Measurements from ENCODE around the gene MAX.

Gene MAX

DNA sequence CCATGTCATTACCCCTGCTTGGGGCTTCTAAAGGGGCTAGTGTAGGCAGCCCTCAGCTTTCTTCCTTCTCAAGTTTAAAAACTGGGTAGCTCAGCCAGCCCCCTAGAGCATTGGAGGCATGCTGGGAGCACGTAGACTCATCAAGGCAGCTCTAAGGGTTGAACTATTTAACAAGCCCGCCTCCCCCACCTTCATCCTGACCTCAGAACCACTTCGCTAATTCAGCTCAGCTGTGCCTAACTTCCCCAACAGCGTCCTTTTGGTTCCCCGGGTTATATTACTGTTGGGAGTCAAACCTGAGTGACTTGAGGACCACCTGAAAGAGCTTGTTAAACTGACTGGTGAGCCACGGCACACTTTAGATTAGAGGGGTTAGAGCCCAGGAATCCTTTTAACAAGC lies 30.1 kb downstream of the MAX start:
- H3K9me3 ChIP-seq (ENCODE audit: control insufficient read depth, insufficient read depth, low read depth, low read length), result no peaks in the 10 kb centered on the region
- peaks cover 38% of the 10 kb centered on the region for H3K36me3 ChIP-seq (ENCODE audit: control insufficient read depth, insufficient read depth, low read length)
- no peak overlapping the region for H3K9ac ChIP-seq (ENCODE audit: low read length)
- no peaks in the 10 kb centered on the region for H3K4me1 ChIP-seq (ENCODE audit: control insufficient read depth, insufficient read depth, low read length)
- H3K27ac ChIP-seq (ENCODE audit: low read depth, low read length), result no peak overlapping the region
- H3K4me3 ChIP-seq (ENCODE audit: low read depth, low read length), result no peak overlapping the region
- no peaks in the 10 kb centered on the region for H3K27me3 ChIP-seq (ENCODE audit: control insufficient read depth, insufficient read depth, low read length)

DNA sequence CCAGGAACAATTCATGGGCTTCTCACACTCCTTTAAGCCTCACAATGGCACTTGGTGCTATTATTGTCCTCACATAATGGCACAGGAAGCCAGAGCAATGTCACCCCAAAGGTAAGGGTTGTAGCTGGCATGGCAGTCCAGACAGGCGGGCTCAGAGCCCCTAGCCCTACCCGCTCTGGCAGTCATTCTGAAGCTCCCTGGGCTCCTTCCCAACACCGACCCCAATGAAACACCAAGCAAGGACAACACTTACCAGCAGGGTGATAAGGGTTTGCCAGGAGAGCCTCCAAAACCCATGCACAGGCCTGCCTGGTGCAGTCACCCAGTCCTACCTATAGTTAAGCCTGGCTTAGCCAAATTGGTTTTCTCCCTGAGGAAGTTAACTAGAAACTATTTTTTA lies 30.8 kb downstream of the MAX start:
- Histone ChIP-seq H3K36me3 (ENCODE audit: control insufficient read depth, insufficient read depth, low read length) (peaks cover 31% of the 10 kb centered on the region), H3K4me3 (ENCODE audit: low read depth, low read length) (no peak overlapping the region), H3K27me3 (ENCODE audit: control insufficient read depth, insufficient read depth, low read length) (no peaks in the 10 kb centered on the region), H3K9me3 (ENCODE audit: control insufficient read depth, insufficient read depth, low read depth, low read length) (no peaks in the 10 kb centered on the region), H3K9ac (ENCODE audit: low read length) (no peak overlapping the region), H3K27ac (ENCODE audit: low read depth, low read length) (no peak overlapping the region), H3K4me1 (ENCODE audit: control insufficient read depth, insufficient read depth, low read length) (no peaks in the 10 kb centered on the region)

GRCh38 chr14:65070471-65070976 lies 31.8 kb downstream of the MAX start:
- no peak overlapping the region for H3K9ac ChIP-seq (ENCODE audit: low read length)
- no peaks in the 10 kb centered on the region for H3K4me1 ChIP-seq (ENCODE audit: control insufficient read depth, insufficient read depth, low read length)
- H3K36me3 ChIP-seq (ENCODE audit: control insufficient read depth, insufficient read depth, low read length), result peaks cover 34% of the 10 kb centered on the region
- H3K27me3 ChIP-seq (ENCODE audit: control insufficient read depth, insufficient read depth, low read length), result no peaks in the 10 kb centered on the region
- no peak overlapping the region for H3K27ac ChIP-seq (ENCODE audit: low read depth, low read length)
- no peak overlapping the region for H3K4me3 ChIP-seq (ENCODE audit: low read depth, low read length)
- H3K9me3 ChIP-seq (ENCODE audit: control insufficient read depth, insufficient read depth, low read depth, low read length), result no peaks in the 10 kb centered on the region

DNA sequence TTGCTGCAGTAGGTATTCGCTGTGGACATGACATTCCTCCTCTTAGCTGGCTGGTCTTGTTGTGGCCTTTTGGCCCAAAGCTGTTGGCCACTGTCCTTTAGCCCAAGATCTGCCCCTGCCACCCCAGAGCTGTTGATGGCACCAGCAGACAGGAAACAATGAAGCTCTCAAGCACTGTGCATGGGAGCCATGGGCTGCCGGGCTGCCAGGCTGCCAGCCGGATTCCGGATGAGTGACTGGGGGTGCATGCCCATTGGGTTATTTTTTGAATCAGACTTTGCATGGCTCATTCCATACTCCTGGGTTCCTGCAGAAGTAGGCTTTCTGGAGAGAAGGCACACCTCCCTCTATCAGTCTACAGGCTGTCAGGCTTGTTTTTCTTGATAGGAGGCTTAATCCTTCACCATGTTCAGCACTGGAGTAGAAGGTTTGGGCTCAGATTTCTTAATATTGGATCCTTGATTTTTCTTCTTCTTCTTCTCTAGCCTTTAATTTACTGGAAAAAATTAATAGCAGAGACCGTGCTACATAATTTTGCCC lies 32.4 kb downstream of the MAX start:
- H3K36me3 ChIP-seq (ENCODE audit: control insufficient read depth, insufficient read depth, low read length), result peaks cover 39% of the 10 kb centered on the region
- H3K9me3 ChIP-seq (ENCODE audit: control insufficient read depth, insufficient read depth, low read depth, low read length), result no peaks in the 10 kb centered on the region
- no peak overlapping the region for H3K4me3 ChIP-seq (ENCODE audit: low read depth, low read length)
- H3K27ac ChIP-seq (ENCODE audit: low read depth, low read length), result no peak overlapping the region
- no peak overlapping the region for H3K9ac ChIP-seq (ENCODE audit: low read length)
- H3K27me3 ChIP-seq (ENCODE audit: control insufficient read depth, insufficient read depth, low read length), result no peaks in the 10 kb centered on the region
- H3K4me1 ChIP-seq (ENCODE audit: control insufficient read depth, insufficient read depth, low read length), result no peaks in the 10 kb centered on the region

DNA sequence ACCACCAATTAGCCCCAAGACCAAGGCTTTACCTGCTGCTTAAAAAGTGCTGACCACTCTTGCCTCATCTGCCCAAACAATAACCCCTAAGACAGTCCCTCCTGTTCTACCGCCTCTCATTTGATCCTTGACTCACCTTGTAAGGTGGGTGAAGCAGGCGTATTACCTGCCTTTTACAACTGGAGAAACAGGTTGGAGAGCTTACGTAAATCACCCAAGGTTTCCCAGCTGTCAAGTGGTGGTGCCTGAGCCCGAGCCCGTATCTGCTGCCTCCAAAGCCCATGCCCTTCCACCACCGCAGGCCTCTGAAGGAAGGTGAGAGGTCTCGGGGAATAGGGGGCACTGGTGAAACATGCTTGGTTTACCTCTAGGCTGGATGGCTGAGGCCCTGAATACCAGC lies 36.6 kb downstream of the MAX start:
- no peak overlapping the region for H3K4me3 ChIP-seq (ENCODE audit: low read depth, low read length)
- no peak overlapping the region for H3K27ac ChIP-seq (ENCODE audit: low read depth, low read length)
- no peaks in the 10 kb centered on the region for H3K9me3 ChIP-seq (ENCODE audit: control insufficient read depth, insufficient read depth, low read depth, low read length)
- H3K36me3 ChIP-seq (ENCODE audit: control insufficient read depth, insufficient read depth, low read length), result peaks cover 64% of the 10 kb centered on the region
- no peak overlapping the region for H3K9ac ChIP-seq (ENCODE audit: low read length)
- H3K27me3 ChIP-seq (ENCODE audit: control insufficient read depth, insufficient read depth, low read length), result no peaks in the 10 kb centered on the region
- H3K4me1 ChIP-seq (ENCODE audit: control insufficient read depth, insufficient read depth, low read length), result no peaks in the 10 kb centered on the region

GRCh38 chr14:65062096-65063075 lies 39.9 kb downstream of the MAX start:
- Histone ChIP-seq H3K36me3 (ENCODE audit: control insufficient read depth, insufficient read depth, low read length) (peaks cover 53% of the 10 kb centered on the region), H3K9me3 (ENCODE audit: control insufficient read depth, insufficient read depth, low read depth, low read length) (no peaks in the 10 kb centered on the region), H3K4me1 (ENCODE audit: control insufficient read depth, insufficient read depth, low read length) (no peaks in the 10 kb centered on the region), H3K27ac (ENCODE audit: low read depth, low read length) (no peak overlapping the region), H3K27me3 (ENCODE audit: control insufficient read depth, insufficient read depth, low read length) (no peaks in the 10 kb centered on the region), H3K4me3 (ENCODE audit: low read depth, low read length) (no peak overlapping the region), H3K9ac (ENCODE audit: low read length) (no peak overlapping the region)

GRCh38 chr14:65057695-65058094 lies 44.6 kb downstream of the MAX start:
- Histone ChIP-seq H3K36me3 (ENCODE audit: control insufficient read depth, insufficient read depth, low read length) (peaks cover 51% of the 10 kb centered on the region), H3K27ac (ENCODE audit: low read depth, low read length) (no peak overlapping the region), H3K4me3 (ENCODE audit: low read depth, low read length) (no peak overlapping the region), H3K4me1 (ENCODE audit: control insufficient read depth, insufficient read depth, low read length) (no peaks in the 10 kb centered on the region), H3K9ac (ENCODE audit: low read length) (no peak overlapping the region), H3K27me3 (ENCODE audit: control insufficient read depth, insufficient read depth, low read length) (no peaks in the 10 kb centered on the region), H3K9me3 (ENCODE audit: control insufficient read depth, insufficient read depth, low read depth, low read length) (no peaks in the 10 kb centered on the region)

GRCh38 chr14:65054471-65055085 lies 47.7 kb downstream of the MAX start:
- Histone ChIP-seq H3K4me3 (ENCODE audit: low read depth, low read length) (no peak overlapping the region), H3K27me3 (ENCODE audit: control insufficient read depth, insufficient read depth, low read length) (no peaks in the 10 kb centered on the region), H3K4me1 (ENCODE audit: control insufficient read depth, insufficient read depth, low read length) (no peaks in the 10 kb centered on the region), H3K9me3 (ENCODE audit: control insufficient read depth, insufficient read depth, low read depth, low read length) (no peaks in the 10 kb centered on the region), H3K9ac (ENCODE audit: low read length) (no peak overlapping the region), H3K36me3 (ENCODE audit: control insufficient read depth, insufficient read depth, low read length) (peaks cover 34% of the 10 kb centered on the region), H3K27ac (ENCODE audit: low read depth, low read length) (no peak overlapping the region)

GRCh38 chr14:65053466-65053865 lies 48.9 kb downstream of the MAX start:
- Histone ChIP-seq H3K27ac (ENCODE audit: low read depth, low read length) (no peak overlapping the region), H3K9me3 (ENCODE audit: control insufficient read depth, insufficient read depth, low read depth, low read length) (no peaks in the 10 kb centered on the region), H3K4me3 (ENCODE audit: low read depth, low read length) (no peak overlapping the region)

GRCh38 chr14:65052832-65053231 lies 49.5 kb downstream of the MAX start:
- H3K9me3 ChIP-seq (ENCODE audit: control insufficient read depth, insufficient read depth, low read depth, low read length), result no peaks in the 10 kb centered on the region
- H3K27ac ChIP-seq (ENCODE audit: low read depth, low read length), result no peak overlapping the region
- H3K36me3 ChIP-seq (ENCODE audit: control insufficient read depth, insufficient read depth, low read length), result peaks cover 34% of the 10 kb centered on the region
- H3K4me3 ChIP-seq (ENCODE audit: low read depth, low read length), result no peak overlapping the region
- H3K4me1 ChIP-seq (ENCODE audit: control insufficient read depth, insufficient read depth, low read length), result no peaks in the 10 kb centered on the region
- H3K9ac ChIP-seq (ENCODE audit: low read length), result no peak overlapping the region
- H3K27me3 ChIP-seq (ENCODE audit: control insufficient read depth, insufficient read depth, low read length), result no peaks in the 10 kb centered on the region

More at GRCh38 chr14:65053466-65053865, 48.9 kb downstream of the MAX start:
- H3K27me3 ChIP-seq (ENCODE audit: control insufficient read depth, insufficient read depth, low read length), result no peaks in the 10 kb centered on the region
- no peak overlapping the region for H3K9ac ChIP-seq (ENCODE audit: low read length)
- no peaks in the 10 kb centered on the region for H3K4me1 ChIP-seq (ENCODE audit: control insufficient read depth, insufficient read depth, low read length)
- H3K36me3 ChIP-seq (ENCODE audit: control insufficient read depth, insufficient read depth, low read length), result peaks cover 34% of the 10 kb centered on the region

DNA sequence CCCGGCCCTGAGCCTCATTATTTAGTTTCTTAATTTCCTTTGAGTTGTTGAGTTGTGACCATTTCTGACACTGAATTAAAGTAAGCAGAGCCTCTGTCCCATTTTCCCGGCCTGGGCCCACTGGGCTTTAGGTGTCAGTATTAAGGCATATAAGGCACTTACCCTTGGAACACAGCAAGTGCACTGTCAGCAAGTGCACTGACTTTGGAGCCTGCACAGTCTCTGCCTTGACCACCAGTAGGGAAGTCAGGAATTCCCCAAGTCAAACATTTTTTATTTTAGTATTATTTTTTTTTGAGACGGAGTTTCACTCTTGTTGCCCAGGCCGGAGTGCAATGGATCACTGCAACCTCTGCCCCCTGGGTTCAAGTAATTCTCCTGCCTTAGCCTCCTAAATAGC lies 56.6 kb downstream of the MAX start:
- peaks cover 32% of the 10 kb centered on the region for H3K36me3 ChIP-seq (ENCODE audit: control insufficient read depth, insufficient read depth, low read length)
- H3K4me1 ChIP-seq (ENCODE audit: control insufficient read depth, insufficient read depth, low read length), result peaks cover 8% of the 10 kb centered on the region
- H3K9ac ChIP-seq (ENCODE audit: low read length), result no peak overlapping the region
- H3K9me3 ChIP-seq (ENCODE audit: control insufficient read depth, insufficient read depth, low read depth, low read length), result no peaks in the 10 kb centered on the region
- H3K27me3 ChIP-seq (ENCODE audit: control insufficient read depth, insufficient read depth, low read length), result no peaks in the 10 kb centered on the region
- H3K4me3 ChIP-seq (ENCODE audit: low read depth, low read length), result no peak overlapping the region
- H3K27ac ChIP-seq (ENCODE audit: low read depth, low read length), result no peak overlapping the region
